ENCODE results near the gene RALGAPB.
"Not testable (repeated sequence)": the region's sequence is repeated elsewhere in the genome, so short reads cannot be mapped to it uniquely, and the experiment has no call there.

RALGAPB gene

GRCh38 chr20:38472513-38473366 lies at the start of gene RALGAPB:
TSS of gene RALGAPB (plus strand) at chr20:38472843. CDS start at chr20:38488433, 15,590 bp downstream.
- DNase-seq = peak; percentile 98
- Mint-ChIP-seq H3K9me3 (no peaks in the 10 kb centered on the region), H3K27me3 (no peaks in the 10 kb centered on the region), H3K27ac (peak within 1 kb of the TSS; percentile 87), H3K36me3 (ENCODE audit: low read depth) (peaks cover 16% of the 10 kb centered on the region), H3K4me3 (peak within 1 kb of the TSS; percentile 87), H3K4me1 (ENCODE audit: low read depth) (peaks cover 49% of the 10 kb centered on the region)

DNA sequence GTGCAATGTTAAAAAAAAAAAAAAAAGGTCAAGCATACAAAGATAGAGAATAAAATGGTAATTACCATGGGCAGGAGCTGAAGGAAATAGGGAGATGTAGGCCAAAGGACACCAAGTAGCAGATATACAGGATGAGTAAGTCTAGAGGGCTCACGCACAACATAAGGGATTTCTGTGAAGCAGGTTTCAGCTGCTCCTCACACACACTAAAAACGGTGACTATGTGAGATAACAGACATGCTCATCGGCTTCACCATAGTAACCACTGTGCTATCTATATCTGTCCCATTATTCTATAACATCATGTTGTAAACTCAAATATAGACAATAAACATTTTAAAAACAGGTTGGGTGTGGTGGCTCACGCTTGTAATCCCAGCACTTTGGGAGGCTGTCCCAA lies 49.1 kb upstream of the RALGAPB start:
- Mint-ChIP-seq H3K27ac (peak overlapping the region; percentile 26), H3K27me3 (no peaks in the 10 kb centered on the region), H3K9me3 (no peaks in the 10 kb centered on the region), H3K4me1 (ENCODE audit: low read depth) (peaks cover 42% of the 10 kb centered on the region), H3K4me3 (no peak overlapping the region), H3K36me3 (ENCODE audit: low read depth) (peaks cover 99% of the 10 kb centered on the region)
- DNase-seq = no peak

DNA sequence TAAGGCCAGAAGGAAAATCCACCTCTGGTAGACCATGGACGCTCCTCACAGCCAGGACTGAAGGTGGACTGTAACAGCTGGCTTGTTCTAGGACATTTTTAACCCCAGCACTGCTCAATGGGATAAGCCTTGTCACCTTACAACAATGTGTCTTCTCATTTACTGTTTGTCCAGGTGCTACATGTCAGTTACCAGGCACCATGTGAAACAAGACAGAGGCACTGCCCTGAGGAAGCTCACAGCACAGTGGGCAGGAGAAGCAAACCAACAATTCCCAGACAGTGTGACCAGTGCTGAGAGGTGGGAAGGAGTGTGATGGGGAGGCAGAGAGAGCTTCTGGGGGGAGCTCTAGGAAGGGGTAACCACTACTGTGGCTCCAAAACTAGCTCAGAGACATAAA lies 48.2 kb upstream of the RALGAPB start:
- H3K36me3 Mint-ChIP-seq (ENCODE audit: low read depth) = peaks cover 99% of the 10 kb centered on the region
- H3K4me3 Mint-ChIP-seq = no peak overlapping the region
- no peaks in the 10 kb centered on the region for H3K9me3 Mint-ChIP-seq
- peak overlapping the region; percentile 82 for H3K27ac Mint-ChIP-seq
- no peak for DNase-seq
- no peaks in the 10 kb centered on the region for H3K27me3 Mint-ChIP-seq
- H3K4me1 Mint-ChIP-seq (ENCODE audit: low read depth) = peaks cover 51% of the 10 kb centered on the region

GRCh38 chr20:38426006-38426897 lies 46.4 kb upstream of the RALGAPB start:
- Mint-ChIP-seq H3K4me1 (ENCODE audit: low read depth) (peaks cover 64% of the 10 kb centered on the region), H3K27me3 (no peaks in the 10 kb centered on the region), H3K4me3 (no peak overlapping the region)

GRCh38 chr20:38427655-38428023 lies 45.0 kb upstream of the RALGAPB start:
- Mint-ChIP-seq H3K27ac (peak overlapping the region; percentile 88), H3K9me3 (no peaks in the 10 kb centered on the region), H3K27me3 (no peaks in the 10 kb centered on the region), H3K4me3 (no peak overlapping the region), H3K4me1 (ENCODE audit: low read depth) (peaks cover 74% of the 10 kb centered on the region), H3K36me3 (ENCODE audit: low read depth) (peaks cover 98% of the 10 kb centered on the region)
- DNase-seq = no peak

More at GRCh38 chr20:38426006-38426897, 46.4 kb upstream of the RALGAPB start:
- Mint-ChIP-seq H3K9me3 (no peaks in the 10 kb centered on the region), H3K36me3 (ENCODE audit: low read depth) (peaks cover 98% of the 10 kb centered on the region), H3K27ac (peak overlapping the region; percentile 88)
- DNase-seq = no peak

DNA sequence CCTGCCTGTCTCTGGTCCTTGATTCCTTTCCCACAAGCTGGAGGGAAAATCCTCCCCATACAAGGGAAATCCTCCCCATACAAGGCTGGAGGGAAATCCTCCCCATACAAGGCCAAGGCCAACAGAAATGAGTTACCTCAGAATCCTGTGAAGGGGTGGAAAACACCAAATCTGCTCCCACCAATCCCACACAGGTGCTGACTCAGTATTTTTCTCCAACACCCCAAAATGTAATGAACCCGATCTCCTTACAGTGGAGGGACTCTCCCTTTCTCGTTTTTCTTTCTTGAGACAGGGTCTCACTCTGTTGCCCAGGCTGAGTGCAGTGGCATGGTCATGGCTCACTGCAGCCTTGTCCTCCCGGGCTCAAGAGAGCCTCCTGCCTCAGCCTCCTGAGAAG lies 43.8 kb upstream of the RALGAPB start:
- Mint-ChIP-seq H3K9me3 (no peaks in the 10 kb centered on the region), H3K27me3 (no peaks in the 10 kb centered on the region), H3K36me3 (ENCODE audit: low read depth) (peaks cover 98% of the 10 kb centered on the region), H3K27ac (peak overlapping the region; percentile 88), H3K4me1 (ENCODE audit: low read depth) (peaks cover 81% of the 10 kb centered on the region), H3K4me3 (no peak overlapping the region)
- DNase-seq = no peak

GRCh38 chr20:38429301-38429700 lies 43.3 kb upstream of the RALGAPB start:
- Mint-ChIP-seq H3K27me3 (no peaks in the 10 kb centered on the region), H3K36me3 (ENCODE audit: low read depth) (peaks cover 99% of the 10 kb centered on the region), H3K4me3 (peak overlapping the region; percentile 31)

DNA sequence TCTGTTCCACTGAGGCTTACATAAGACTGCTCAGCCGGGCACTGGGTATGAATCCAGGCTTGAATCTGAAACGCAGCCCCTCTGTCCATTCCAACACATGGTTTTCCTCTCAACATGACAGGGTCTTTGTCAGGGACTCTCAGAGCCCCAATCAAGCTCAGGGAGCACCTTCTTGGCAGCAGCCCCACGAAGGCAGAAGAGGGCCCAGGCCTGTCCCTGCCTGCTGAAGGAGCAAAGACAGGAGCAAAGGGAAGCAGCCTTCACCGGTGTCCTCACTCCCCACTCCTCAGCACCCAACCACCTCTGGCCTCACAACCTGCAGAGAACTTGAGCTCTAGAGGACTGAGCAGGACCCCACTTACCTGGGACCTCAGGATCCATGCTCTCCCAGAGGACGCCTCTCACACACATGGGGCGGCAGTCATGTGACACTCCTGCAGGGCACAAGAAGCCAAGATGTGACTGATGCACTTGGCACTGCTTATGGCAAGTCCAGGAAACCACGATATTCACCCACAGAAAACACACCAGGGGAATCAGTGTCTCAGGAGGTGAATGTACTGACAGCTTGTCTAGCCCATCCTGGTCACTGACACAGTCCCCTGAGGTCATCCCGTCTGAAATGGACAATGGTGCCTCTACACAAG lies 41.8 kb upstream of the RALGAPB start:
- peak overlapping the region; percentile 98 for H3K4me3 Mint-ChIP-seq
- peaks cover 94% of the 10 kb centered on the region for H3K36me3 Mint-ChIP-seq (ENCODE audit: low read depth)
- peaks cover 73% of the 10 kb centered on the region for H3K4me1 Mint-ChIP-seq (ENCODE audit: low read depth)
- peak overlapping the region; percentile 99 for H3K27ac Mint-ChIP-seq
- no peaks in the 10 kb centered on the region for H3K27me3 Mint-ChIP-seq
- H3K9me3 Mint-ChIP-seq = no peaks in the 10 kb centered on the region
- no peak for DNase-seq

More at GRCh38 chr20:38429301-38429700, 43.3 kb upstream of the RALGAPB start:
- Mint-ChIP-seq H3K4me1 (ENCODE audit: low read depth) (peaks cover 79% of the 10 kb centered on the region), H3K27ac (peak overlapping the region; percentile 88), H3K9me3 (no peaks in the 10 kb centered on the region)
- DNase-seq = no peak

DNA sequence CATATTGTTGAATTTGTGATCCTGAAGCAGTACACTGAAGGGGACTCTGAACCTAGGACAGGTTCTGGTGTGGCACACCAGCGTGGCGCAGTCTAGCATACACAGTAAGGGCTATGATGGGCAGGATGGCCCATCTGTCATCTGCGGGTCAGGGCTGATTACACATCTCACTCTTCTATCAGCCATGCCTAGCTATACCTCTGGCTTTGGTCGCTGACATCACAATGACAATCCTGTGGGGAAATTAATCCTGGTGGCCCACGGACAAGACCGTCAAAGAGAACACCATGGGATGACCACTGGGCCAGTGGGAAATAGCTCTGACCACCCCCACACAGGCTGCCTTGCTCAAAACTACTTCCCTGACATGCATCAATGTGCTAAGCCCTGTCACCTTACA lies 40.4 kb upstream of the RALGAPB start:
- peak overlapping the region; percentile 98 for H3K4me3 Mint-ChIP-seq
- no peak for DNase-seq
- peaks cover 79% of the 10 kb centered on the region for H3K36me3 Mint-ChIP-seq (ENCODE audit: low read depth)
- no peaks in the 10 kb centered on the region for H3K27me3 Mint-ChIP-seq
- H3K27ac Mint-ChIP-seq = peak overlapping the region; percentile 99
- H3K9me3 Mint-ChIP-seq = no peaks in the 10 kb centered on the region
- peaks cover 58% of the 10 kb centered on the region for H3K4me1 Mint-ChIP-seq (ENCODE audit: low read depth)

- Mint-ChIP-seq H3K36me3 (ENCODE audit: low read depth) (peaks cover 73% of the 10 kb centered on the region), H3K4me1 (ENCODE audit: low read depth) (peaks cover 52% of the 10 kb centered on the region), H3K27ac (peak overlapping the region; percentile 99), H3K4me3 (peak overlapping the region; percentile 98)
- DNase-seq, H3K9me3 Mint-ChIP-seq, H3K27me3 Mint-ChIP-seq: not testable (repeated sequence)
These were observed 39.8 kb upstream of the RALGAPB start for GRCh38 chr20:38432870-38433269.

- Mint-ChIP-seq H3K4me1 (ENCODE audit: low read depth) (peaks cover 46% of the 10 kb centered on the region), H3K36me3 (ENCODE audit: low read depth) (peaks cover 67% of the 10 kb centered on the region), H3K27ac (peak overlapping the region; percentile 99), H3K4me3 (peak overlapping the region; percentile 98), H3K27me3 (peaks cover under 1% of the 10 kb centered on the region), H3K9me3 (no peaks in the 10 kb centered on the region)
- no peak for DNase-seq
These were observed 39.2 kb upstream of the RALGAPB start for GRCh38 chr20:38433304-38433972.

DNA sequence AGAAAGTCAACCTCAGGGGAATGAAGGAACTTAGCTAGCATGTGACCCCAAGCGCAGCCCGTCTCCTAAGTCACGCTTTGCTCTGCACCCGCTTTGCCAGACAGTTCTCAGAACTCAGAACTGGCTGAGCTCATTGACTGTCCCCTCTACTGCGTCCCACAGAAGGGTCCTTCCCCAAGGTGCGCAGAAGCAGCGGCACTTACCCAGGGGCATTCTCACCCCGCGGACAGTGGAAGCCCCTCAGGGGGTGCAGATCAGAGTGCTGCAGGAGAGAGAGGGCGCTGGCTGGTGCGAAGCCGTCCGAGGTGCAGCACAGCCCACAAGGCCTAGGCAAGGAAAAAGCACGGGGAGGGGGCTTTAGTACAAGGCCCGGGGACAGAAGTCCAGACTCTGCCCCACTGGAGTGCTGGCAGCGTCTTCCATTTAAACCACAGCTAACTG lies 38.3 kb upstream of the RALGAPB start:
- no peaks in the 10 kb centered on the region for H3K9me3 Mint-ChIP-seq
- H3K27ac Mint-ChIP-seq = peak overlapping the region; percentile 99
- DNase-seq = peak; percentile 72
- H3K27me3 Mint-ChIP-seq = peaks cover 4% of the 10 kb centered on the region
- peak overlapping the region; percentile 98 for H3K4me3 Mint-ChIP-seq
- H3K4me1 Mint-ChIP-seq (ENCODE audit: low read depth) = peaks cover 38% of the 10 kb centered on the region
- peaks cover 58% of the 10 kb centered on the region for H3K36me3 Mint-ChIP-seq (ENCODE audit: low read depth)

GRCh38 chr20:38434770-38435554 lies 37.7 kb upstream of the RALGAPB start, which contains the start of gene SNHG17:
TSS of gene SNHG17 (minus strand) at chr20:38435328.
- peaks cover 31% of the 10 kb centered on the region for H3K4me1 Mint-ChIP-seq (ENCODE audit: low read depth)
- no peaks in the 10 kb centered on the region for H3K9me3 Mint-ChIP-seq
- H3K36me3 Mint-ChIP-seq (ENCODE audit: low read depth) = peaks cover 52% of the 10 kb centered on the region
- peak within 1 kb of the TSS; percentile 99 for H3K27ac Mint-ChIP-seq
- DNase-seq = peak; percentile 93
- peak within 1 kb of the TSS; percentile 98 for H3K4me3 Mint-ChIP-seq
- peaks cover 4% of the 10 kb centered on the region for H3K27me3 Mint-ChIP-seq
